ENCODE data around the gene HYAL2. TPM values are rescaled to one million over a fixed set of nuclear protein-coding genes. Genes with fewer than 3 reads are reported as not detected.

Gene HYAL2
- total RNA-seq, 4 donors from 2014 or later = 36.7 to 68.9 (median 51.5) TPM

GRCh38 chr3:50337175-50337861 is 14.8 kb upstream of the HYAL2 start:
- no peaks in the 10 kb centered on the region for H3K9me3 ChIP-seq
- intact Hi-C loops (cut with DNase I) = no loop called here
- peak overlapping the region; percentile 64 to 93 (median 78) for H3K4me3 ChIP-seq
- 0 to 2% methylated on average over 20 to 21 of the region's 79 CpGs for WGBS, 2 donors
- H3K36me3 ChIP-seq = peaks cover under 1 to 13% (median 1%) of the 10 kb centered on the region in 3 donors
- no peaks in the 10 kb centered on the region for H3K27me3 ChIP-seq
- peak; percentile 94 for DNase-seq
- TF ChIP-seq CTCF (IDR thresholded peaks at IDR 0.05) (no peak), POLR2A (IDR thresholded peaks at IDR 0.05) (peak in 3 of 4 donors; percentile 74 to 94 (median 77))
- H3K4me1 ChIP-seq = peaks cover 68 to 96% (median 70%) of the 10 kb centered on the region in 3 donors
- peak overlapping the region; percentile 96 to 100 (median 98) for H3K27ac ChIP-seq

- H3K27me3 ChIP-seq = no peaks in the 10 kb centered on the region
- peaks cover 66 to 93% (median 67%) of the 10 kb centered on the region in 3 donors for H3K4me1 ChIP-seq
- intact Hi-C loops (cut with DNase I) = no loop called here
- peak overlapping the region; percentile 96 to 100 (median 98) for H3K27ac ChIP-seq
- WGBS, 2 donors = 0 to 1% methylated on average over 5 to 26 of the region's 31 CpGs
- H3K36me3 ChIP-seq = peaks cover 4 to 20% (median 8%) of the 10 kb centered on the region in 3 donors
- DNase-seq = no peak
- peak overlapping the region; percentile 64 to 93 (median 78) for H3K4me3 ChIP-seq
- H3K9me3 ChIP-seq = no peaks in the 10 kb centered on the region
- TF ChIP-seq POLR2A (IDR thresholded peaks at IDR 0.05) (no peak), CTCF (IDR thresholded peaks at IDR 0.05) (peak in 1 of 6 experiments; percentile 5)
Observed at GRCh38 chr3:50336452-50337174, 14.1 kb upstream of the HYAL2 start.

GRCh38 chr3:50334339-50335075 is 12.0 kb upstream of the HYAL2 start:
- intact Hi-C loops (cut with DNase I) = no loop called here
- TF ChIP-seq CTCF (IDR thresholded peaks at IDR 0.05) (no peak), POLR2A (IDR thresholded peaks at IDR 0.05) (no peak)
- peak overlapping the region in 1 of 4 donors; percentile 12 for H3K4me3 ChIP-seq
- H3K27me3 ChIP-seq = no peaks in the 10 kb centered on the region
- H3K27ac ChIP-seq = peak overlapping the region; percentile 96 to 100 (median 98)
- no peaks in the 10 kb centered on the region for H3K9me3 ChIP-seq
- peaks cover 48 to 72% (median 52%) of the 10 kb centered on the region in 3 donors for H3K4me1 ChIP-seq
- WGBS, 2 donors = 37 to 53% methylated on average over 5 of the region's 5 CpGs
- H3K36me3 ChIP-seq = peaks cover 22 to 42% (median 26%) of the 10 kb centered on the region in 3 donors
- no peak for DNase-seq

- 42 to 73% methylated on average over 9 to 10 of the region's 12 CpGs for WGBS, 2 donors
- Histone ChIP-seq H3K4me1 (peaks cover 48 to 70% (median 51%) of the 10 kb centered on the region in 3 donors), H3K4me3 (peak overlapping the region in 1 of 4 donors; percentile 12), H3K27me3 (no peaks in the 10 kb centered on the region), H3K9me3 (no peaks in the 10 kb centered on the region), H3K27ac (peak overlapping the region; percentile 96 to 100 (median 98)), H3K36me3 (peaks cover 24 to 47% (median 26%) of the 10 kb centered on the region in 3 donors)
- no peak for DNase-seq
- intact Hi-C loops (cut with DNase I) = no loop called here
- TF ChIP-seq CTCF (IDR thresholded peaks at IDR 0.05) (no peak), POLR2A (IDR thresholded peaks at IDR 0.05) (no peak)
Observed at GRCh38 chr3:50333744-50334328, 11.3 kb upstream of the HYAL2 start.

All from esophagus squamous epithelium (tissue), 5 donors.